22Rv1 (cell line): ENCODE results near the gene HAX1.

Experiments used
- CTCF ChIP-seq: fragments of 450-650 bp; IDR thresholded peaks from 2 replicates; pipeline ENCODE4 v1.5.1; 2017; ENCODE audit warnings: mild to moderate bottlenecking
- ZFX ChIP-seq: fragments of 450-650 bp; IDR thresholded peaks from 2 replicates; pipeline ENCODE4 v1.6.1; 2017; ENCODE audit warnings: antibody characterized with exemption, borderline replicate concordance

- no peak for TF ChIP-seq CTCF
- no peak for TF ChIP-seq ZFX
These were observed 32.1 kb upstream of the HAX1 start for GRCh38 chr1:154240294-154240833.
